MM.1S (cell line): ENCODE measurements around the gene PLCH2.

ENCODE experiments used
- DNase-seq: peaks from one replicate; pipeline ENCODE4 v3.0.0-alpha.2; 2015
- H2AFZ ChIP-seq: fragments of 300-600 bp; sonication (generic); 2 replicates; pipeline ENCODE4 v1.6.0; 2016; ENCODE audit warnings: antibody characterized with exemption, low read length
- H3F3A ChIP-seq: fragments of 300-600 bp; sonication (generic); 2 replicates; pipeline ENCODE4 v1.6.1; 2016; ENCODE audit warnings: mild to moderate bottlenecking, antibody characterized with exemption, low read length, moderate library complexity, mixed read lengths; ENCODE audit not compliant: insufficient read depth
- H3K27ac ChIP-seq: fragments of 300-600 bp; sonication (generic); 2 replicates; pipeline ENCODE4 v1.5.1; 2016; ENCODE audit warnings: mild to moderate bottlenecking, low read length
- H3K27me3 ChIP-seq: fragments of 300-600 bp; sonication (generic); replicated peaks from 2 replicates; pipeline ENCODE4 v1.6.0; 2016; ENCODE audit warnings: low read length; ENCODE audit not compliant: insufficient read depth
- H3K36me3 ChIP-seq: fragments of 300-600 bp; sonication (generic); replicated peaks from 2 replicates; pipeline ENCODE4 v1.6.1; 2016; ENCODE audit warnings: mild to moderate bottlenecking, low read length, mixed read lengths; ENCODE audit not compliant: insufficient read depth
- H3K4me1 ChIP-seq: fragments of 300-600 bp; sonication (generic); 2 replicates; pipeline ENCODE4 v1.6.1; 2016; ENCODE audit warnings: low read length, mixed read lengths
- H3K4me2 ChIP-seq: fragments of 300-600 bp; sonication (generic); 2 replicates; pipeline ENCODE4 v1.6.0; 2016; ENCODE audit warnings: low read depth, low read length
- H3K4me3 ChIP-seq: fragments of 300-600 bp; sonication (generic); 2 replicates; pipeline ENCODE4 v1.5.1; 2016; ENCODE audit warnings: low read length, mixed read lengths
- H3K79me2 ChIP-seq: fragments of 300-600 bp; sonication (generic); 2 replicates; pipeline ENCODE4 v1.6.1; 2016; ENCODE audit warnings: mixed run types, low read length, mixed read lengths
- H3K9ac ChIP-seq: fragments of 300-600 bp; sonication (generic); 2 replicates; pipeline ENCODE4 v1.6.1; 2016; ENCODE audit warnings: low read length, mixed read lengths
- H3K9me2 ChIP-seq: fragments of 300-600 bp; sonication (generic); replicated peaks from 2 replicates; pipeline ENCODE4 v1.6.1; 2016; ENCODE audit warnings: mild to moderate bottlenecking, low read length, mixed read lengths; ENCODE audit not compliant: insufficient read depth
- H3K9me3 ChIP-seq: fragments of 300-600 bp; sonication (generic); replicated peaks from 2 replicates; pipeline ENCODE4 v1.6.1; 2016; ENCODE audit warnings: mild to moderate bottlenecking, low read length, mixed read lengths; ENCODE audit not compliant: insufficient read depth
- H4K20me1 ChIP-seq: fragments of 300-600 bp; sonication (generic); 2 replicates; pipeline ENCODE4 v1.6.1; 2016; ENCODE audit warnings: mild to moderate bottlenecking, low read length, moderate library complexity, mixed read lengths; ENCODE audit not compliant: insufficient read depth
- EZH2 ChIP-seq: fragments of 300-600 bp; sonication (generic); optimal IDR thresholded peaks from 2 replicates; pipeline ENCODE3; 2017; ENCODE audit warnings: low read depth, mild to moderate bottlenecking, antibody characterized with exemption, low read length, mixed read lengths
- EZH2phosphoT487 ChIP-seq: fragments of 300-600 bp; sonication (generic); IDR thresholded peaks from 2 replicates; pipeline ENCODE4 v1.6.1; 2018; ENCODE audit warnings: antibody characterized with exemption, low read length
- TF ChIP-seq, protein P1 (sequence below): fragments of 300-600 bp; sonication (generic); IDR thresholded peaks from 2 replicates; pipeline ENCODE4 v1.5.1; 2016; ENCODE audit warnings: antibody characterized with exemption, low read length, mixed read lengths

PLCH2 gene

DNA sequence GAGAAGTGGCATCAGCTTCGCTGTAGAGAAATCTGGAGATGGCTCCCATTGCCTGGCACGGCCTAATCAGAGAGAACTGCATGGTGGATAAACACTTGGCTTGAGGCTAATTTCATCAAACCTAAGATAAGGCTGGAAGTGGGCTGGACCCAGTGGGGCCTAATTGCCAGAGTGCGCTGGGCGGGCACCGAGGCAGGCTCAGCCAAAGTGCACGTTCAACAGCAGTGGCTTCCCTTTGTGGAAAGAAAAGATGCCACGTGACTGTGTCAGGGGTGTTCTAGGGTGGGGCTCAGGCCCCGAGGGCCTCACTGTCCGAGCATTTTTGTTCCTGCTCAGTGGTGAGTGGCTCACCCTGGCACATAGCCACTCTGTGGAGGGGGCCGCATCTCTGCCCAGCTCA, 5.8 kb downstream of the PLCH2 start:
- no peak for TF ChIP-seq EZH2
- TF ChIP-seq, protein P1, sequence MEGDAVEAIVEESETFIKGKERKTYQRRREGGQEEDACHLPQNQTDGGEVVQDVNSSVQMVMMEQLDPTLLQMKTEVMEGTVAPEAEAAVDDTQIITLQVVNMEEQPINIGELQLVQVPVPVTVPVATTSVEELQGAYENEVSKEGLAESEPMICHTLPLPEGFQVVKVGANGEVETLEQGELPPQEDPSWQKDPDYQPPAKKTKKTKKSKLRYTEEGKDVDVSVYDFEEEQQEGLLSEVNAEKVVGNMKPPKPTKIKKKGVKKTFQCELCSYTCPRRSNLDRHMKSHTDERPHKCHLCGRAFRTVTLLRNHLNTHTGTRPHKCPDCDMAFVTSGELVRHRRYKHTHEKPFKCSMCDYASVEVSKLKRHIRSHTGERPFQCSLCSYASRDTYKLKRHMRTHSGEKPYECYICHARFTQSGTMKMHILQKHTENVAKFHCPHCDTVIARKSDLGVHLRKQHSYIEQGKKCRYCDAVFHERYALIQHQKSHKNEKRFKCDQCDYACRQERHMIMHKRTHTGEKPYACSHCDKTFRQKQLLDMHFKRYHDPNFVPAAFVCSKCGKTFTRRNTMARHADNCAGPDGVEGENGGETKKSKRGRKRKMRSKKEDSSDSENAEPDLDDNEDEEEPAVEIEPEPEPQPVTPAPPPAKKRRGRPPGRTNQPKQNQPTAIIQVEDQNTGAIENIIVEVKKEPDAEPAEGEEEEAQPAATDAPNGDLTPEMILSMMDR = no peak
- no peak for TF ChIP-seq EZH2phosphoT487
- H4K20me1 ChIP-seq = no peaks in the 10 kb centered on the region
- no peak overlapping the region for H2AFZ ChIP-seq
- no peaks in the 10 kb centered on the region for H3K36me3 ChIP-seq
- H3K27ac ChIP-seq = no peak overlapping the region
- peaks cover 19% of the 10 kb centered on the region for H3K4me1 ChIP-seq
- no peaks in the 10 kb centered on the region for H3K9me2 ChIP-seq
- H3K4me2 ChIP-seq = no peak overlapping the region
- H3K9ac ChIP-seq = no peak overlapping the region
- DNase-seq = no peak
- H3K27me3 ChIP-seq = peaks cover 45% of the 10 kb centered on the region
- H3K9me3 ChIP-seq = no peaks in the 10 kb centered on the region
- H3K4me3 ChIP-seq = no peak overlapping the region
- H3F3A ChIP-seq = 0 out of 2 replicates have a peak, but pooled peaks cover 7% of the 10 kb centered on the region
- no peaks in the 10 kb centered on the region for H3K79me2 ChIP-seq

DNA sequence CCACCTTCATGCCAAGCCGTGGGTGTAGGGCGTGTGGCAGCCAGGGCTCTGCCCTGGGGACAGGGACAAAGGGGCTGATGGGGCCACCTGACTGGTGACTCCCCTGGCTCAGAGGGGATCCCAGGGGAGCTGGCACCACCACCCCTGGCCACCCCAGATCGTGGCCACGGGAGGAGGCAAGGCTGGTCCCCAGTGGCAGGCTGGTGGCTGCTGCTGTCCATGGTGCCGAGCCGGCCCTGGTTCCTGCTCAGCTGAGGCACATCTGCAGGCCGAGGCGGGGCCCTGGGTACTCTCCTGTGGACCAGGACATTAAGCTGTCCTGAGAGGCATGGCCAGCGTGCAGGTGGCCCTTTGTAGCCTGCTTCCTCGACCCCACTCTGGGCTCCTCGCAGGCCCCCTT, 6.5 kb downstream of the PLCH2 start:
- no peak overlapping the region for H3K9ac ChIP-seq
- peaks cover 19% of the 10 kb centered on the region for H3K4me1 ChIP-seq
- no peaks in the 10 kb centered on the region for H3K79me2 ChIP-seq
- peaks cover 40% of the 10 kb centered on the region for H3K27me3 ChIP-seq
- no peak overlapping the region for H3K4me3 ChIP-seq
- no peaks in the 10 kb centered on the region for H3K9me3 ChIP-seq
- H3F3A ChIP-seq = 0 out of 2 replicates have a peak, but pooled peaks cover 7% of the 10 kb centered on the region
- no peak overlapping the region for H2AFZ ChIP-seq
- no peaks in the 10 kb centered on the region for H3K9me2 ChIP-seq
- TF ChIP-seq EZH2phosphoT487 (no peak), EZH2 (no peak)
- TF ChIP-seq, protein P1 = no peak
- no peak for DNase-seq
- no peak overlapping the region for H3K27ac ChIP-seq
- H4K20me1 ChIP-seq = no peaks in the 10 kb centered on the region
- no peaks in the 10 kb centered on the region for H3K36me3 ChIP-seq
- H3K4me2 ChIP-seq = no peak overlapping the region

DNA sequence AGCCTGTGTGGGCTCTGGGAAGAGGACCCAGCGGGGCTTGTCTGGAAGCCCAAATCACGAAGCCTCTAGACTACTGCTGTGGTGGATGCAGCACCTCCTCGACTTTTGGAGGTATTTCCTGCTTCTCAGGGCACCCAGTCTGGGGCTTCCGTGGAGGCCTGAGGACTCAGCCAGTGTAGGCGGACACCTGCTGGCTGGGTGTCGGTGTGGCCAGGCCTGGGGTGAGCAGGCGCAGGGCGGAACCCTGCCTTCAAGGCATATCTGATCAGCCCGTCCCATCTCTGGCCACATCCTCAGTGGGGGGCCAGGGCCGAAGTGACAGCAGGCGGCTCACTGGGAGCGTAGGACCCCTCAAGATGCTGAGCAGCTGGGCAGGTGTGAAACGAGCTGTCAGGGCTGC, 6.9 kb downstream of the PLCH2 start:
- Histone ChIP-seq H3K79me2 (no peaks in the 10 kb centered on the region), H3K4me1 (peaks cover 19% of the 10 kb centered on the region), H3K9ac (no peak overlapping the region), H3K27me3 (peaks cover 40% of the 10 kb centered on the region), H3F3A (0 out of 2 replicates have a peak, but pooled peaks cover 7% of the 10 kb centered on the region), H3K9me3 (no peaks in the 10 kb centered on the region), H3K27ac (no peak overlapping the region), H3K9me2 (no peaks in the 10 kb centered on the region), H3K4me2 (no peak overlapping the region), H4K20me1 (no peaks in the 10 kb centered on the region), H2AFZ (no peak overlapping the region), H3K36me3 (no peaks in the 10 kb centered on the region), H3K4me3 (no peak overlapping the region)
- TF ChIP-seq, protein P1 = no peak
- TF ChIP-seq EZH2phosphoT487 (no peak), EZH2 (no peak)
- no peak for DNase-seq
